HG03460 (cell line): ENCODE data around the gene RPL13A.

ENCODE experiments used
- ATAC-seq: cut with Tn5 transposase; IDR thresholded peaks from one replicate; pipeline ENCODE4 v1.9.1; 2021; ENCODE audit not compliant: unreplicated experiment

Gene RPL13A

GRCh38 chr19:49479975-49480628 lies 7.3 kb upstream of the RPL13A start:
- ATAC-seq = no peak

- ATAC-seq = no peak
Measured at GRCh38 chr19:49481020-49481683, 6.3 kb upstream of the RPL13A start.

- ATAC-seq = no peak
Measured at GRCh38 chr19:49486232-49486631, 1.2 kb upstream of the RPL13A start.

- no peak for ATAC-seq
Measured at GRCh38 chr19:49486710-49487276, 615 bp upstream of the RPL13A start.

- ATAC-seq = no peak
Measured at GRCh38 chr19:49488046-49488862, 846 bp downstream of the RPL13A start.

- ATAC-seq = no peak
Measured at GRCh38 chr19:49488863-49489537, 1.6 kb downstream of the RPL13A start.

GRCh38 chr19:49489601-49490167 lies 2.3 kb downstream of the RPL13A start:
- no peak for ATAC-seq

GRCh38 chr19:49490287-49491029 lies 3.0 kb downstream of the RPL13A start:
- ATAC-seq = no peak

- no peak for ATAC-seq
Measured at GRCh38 chr19:49491030-49491803, 3.8 kb downstream of the RPL13A start.

GRCh38 chr19:49491804-49492572 lies 4.6 kb downstream of the RPL13A start:
- ATAC-seq = no peak

- ATAC-seq = no peak
Measured at GRCh38 chr19:49492573-49493405, 5.4 kb downstream of the RPL13A start.

GRCh38 chr19:49496574-49497008 lies 9.2 kb downstream of the RPL13A start:
- ATAC-seq = no peak

- no peak for ATAC-seq
Measured at GRCh38 chr19:49497047-49497788, 9.8 kb downstream of the RPL13A start.

GRCh38 chr19:49497789-49498103 lies 10.3 kb downstream of the RPL13A start:
- no peak for ATAC-seq

- no peak for ATAC-seq
Measured at GRCh38 chr19:49498475-49498874, 11.1 kb downstream of the RPL13A start.

- ATAC-seq = no peak
Measured at GRCh38 chr19:49499030-49499670, 11.7 kb downstream of the RPL13A start.
